DND-41 (cell line): ENCODE data around the gene CCNY.

Source experiments
- EZH2 ChIP-seq: IDR thresholded peaks from 3 replicates; pipeline ENCODE4 v1.6.1; 2012; ENCODE audit warnings: borderline replicate concordance, low read depth, mild to moderate bottlenecking, moderate library complexity, low read length, inconsistent platforms; ENCODE audit not compliant: severe bottlenecking
- TF ChIP-seq, protein P1 (sequence below): IDR thresholded peaks from 2 replicates; pipeline ENCODE4 v1.5.1; 2012; ENCODE audit warnings: borderline replicate concordance, low read length, moderate library complexity, mild to moderate bottlenecking; ENCODE audit not compliant: poor library complexity, severe bottlenecking; ENCODE audit errors: extremely low read depth

DNA sequence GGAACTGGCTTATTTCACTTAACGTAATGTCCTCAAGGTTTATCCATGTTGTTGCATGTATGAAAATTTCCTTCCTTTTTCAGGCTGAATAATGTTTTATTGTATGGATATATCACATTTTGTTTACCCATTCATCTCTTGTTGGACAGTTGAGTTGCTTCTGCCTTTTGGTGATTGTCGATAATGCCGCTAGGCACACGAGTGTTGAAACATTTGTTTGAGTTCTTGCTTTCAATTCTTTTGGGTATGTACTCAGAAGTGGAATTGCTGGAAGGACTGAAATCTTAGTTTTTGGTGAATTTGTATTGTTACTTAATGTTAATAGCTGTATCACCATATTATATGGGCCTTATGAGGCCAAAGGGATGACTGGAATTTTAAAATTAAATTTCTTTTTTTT lies 23.6 kb downstream of the CCNY start:
- TF ChIP-seq, protein P1, sequence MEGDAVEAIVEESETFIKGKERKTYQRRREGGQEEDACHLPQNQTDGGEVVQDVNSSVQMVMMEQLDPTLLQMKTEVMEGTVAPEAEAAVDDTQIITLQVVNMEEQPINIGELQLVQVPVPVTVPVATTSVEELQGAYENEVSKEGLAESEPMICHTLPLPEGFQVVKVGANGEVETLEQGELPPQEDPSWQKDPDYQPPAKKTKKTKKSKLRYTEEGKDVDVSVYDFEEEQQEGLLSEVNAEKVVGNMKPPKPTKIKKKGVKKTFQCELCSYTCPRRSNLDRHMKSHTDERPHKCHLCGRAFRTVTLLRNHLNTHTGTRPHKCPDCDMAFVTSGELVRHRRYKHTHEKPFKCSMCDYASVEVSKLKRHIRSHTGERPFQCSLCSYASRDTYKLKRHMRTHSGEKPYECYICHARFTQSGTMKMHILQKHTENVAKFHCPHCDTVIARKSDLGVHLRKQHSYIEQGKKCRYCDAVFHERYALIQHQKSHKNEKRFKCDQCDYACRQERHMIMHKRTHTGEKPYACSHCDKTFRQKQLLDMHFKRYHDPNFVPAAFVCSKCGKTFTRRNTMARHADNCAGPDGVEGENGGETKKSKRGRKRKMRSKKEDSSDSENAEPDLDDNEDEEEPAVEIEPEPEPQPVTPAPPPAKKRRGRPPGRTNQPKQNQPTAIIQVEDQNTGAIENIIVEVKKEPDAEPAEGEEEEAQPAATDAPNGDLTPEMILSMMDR: no peak
- no peak for TF ChIP-seq EZH2
